Neutrophil (primary cell): ENCODE data around the gene ACTA2.

Experiments
- H3K27ac ChIP-seq: fragments of 200-600 bp; sonication (generic); 2 replicates; pipeline ENCODE4 v1.5.1; 2016; ENCODE audit warnings: mild to moderate bottlenecking, moderate library complexity
- H3K27me3 ChIP-seq: fragments of 200-600 bp; sonication (generic); 2 replicates; pipeline ENCODE4 v1.6.0; 2016; ENCODE audit warnings: mild to moderate bottlenecking
- H3K36me3 ChIP-seq: fragments of 200-600 bp; sonication (generic); 2 replicates; pipeline ENCODE4 v1.5.1; 2017
- H3K4me1 ChIP-seq, 2 experiments: fragments of 200-600 bp in 1 of 2; sonication (generic) in 1 of 2; 1 replicate in 1 of 2; 2 replicates in 1 of 2; pipeline versions ENCODE4 v1.5.1 to v1.6.1; 2013 to 2016; ENCODE audit warnings: low read depth in 1 of 2, low read length in 1 of 2, mild to moderate bottlenecking in 1 of 2, moderate library complexity in 1 of 2; ENCODE audit not compliant: control insufficient read depth in 1 of 2, insufficient read depth in 1 of 2
- H3K4me3 ChIP-seq, 2 experiments: fragments of 200-600 bp in 1 of 2; sonication (generic) in 1 of 2; 1 replicate in 1 of 2; 2 replicates in 1 of 2; pipeline ENCODE4 v1.5.1; 2013 to 2016; ENCODE audit warnings: low read depth in 1 of 2, low read length in 1 of 2, mild to moderate bottlenecking in 1 of 2, moderate library complexity in 1 of 2
- H3K9me3 ChIP-seq: fragments of 200-600 bp; sonication (generic); 2 replicates; pipeline ENCODE4 v1.5.1; 2016
- CTCF ChIP-seq: fragments of 200-600 bp; sonication (generic); IDR thresholded peaks from 2 replicates; pipeline ENCODE4 v1.5.1; 2016; ENCODE audit warnings: antibody characterized with exemption

Gene ACTA2

GRCh38 chr10:88952647-88953111, at the start of gene ACTA2:
Gene ACTA2, minus strand, starts transcription at chr10:88952773. Its CDS starts 3,843 bp downstream, at chr10:88948930.
- Histone ChIP-seq H3K4me1 (peaks cover 0 to 4% of the 10 kb centered on the region in 2 experiments), H3K9me3 (no peaks in the 10 kb centered on the region), H3K27ac (peak within 1 kb of the TSS; percentile 39), H3K36me3 (no peaks in the 10 kb centered on the region), H3K27me3 (no peaks in the 10 kb centered on the region), H3K4me3 (no peak within 1 kb of the TSS)
- no peak for TF ChIP-seq CTCF

- H3K36me3 ChIP-seq: peaks cover 27% of the 10 kb centered on the region
- peak overlapping the region; percentile 28 for H3K27ac ChIP-seq
- no peaks in the 10 kb centered on the region for H3K9me3 ChIP-seq
- no peak overlapping the region for H3K4me3 ChIP-seq
- no peaks in the 10 kb centered on the region for H3K27me3 ChIP-seq
- peaks cover 6 to 10% of the 10 kb centered on the region in 2 experiments for H3K4me1 ChIP-seq
- no peak for TF ChIP-seq CTCF
Measured at GRCh38 chr10:89001729-89002072, 49.1 kb upstream of the ACTA2 start.

- TF ChIP-seq CTCF: no peak
- Histone ChIP-seq H3K27me3 (no peaks in the 10 kb centered on the region), H3K9me3 (no peaks in the 10 kb centered on the region), H3K27ac (peak overlapping the region; percentile 28), H3K4me1 (peaks cover 12 to 15% of the 10 kb centered on the region in 2 experiments), H3K4me3 (no peak overlapping the region), H3K36me3 (peaks cover 27% of the 10 kb centered on the region)
Measured at GRCh38 chr10:89001024-89001728, 48.6 kb upstream of the ACTA2 start.

GRCh38 chr10:88999625-89000024, 47.1 kb upstream of the ACTA2 start:
- H3K36me3 ChIP-seq: peaks cover 20% of the 10 kb centered on the region
- no peak overlapping the region for H3K27ac ChIP-seq
- H3K4me1 ChIP-seq: peaks cover 13 to 28% of the 10 kb centered on the region in 2 experiments
- H3K9me3 ChIP-seq: no peaks in the 10 kb centered on the region
- TF ChIP-seq CTCF: no peak
- H3K27me3 ChIP-seq: no peaks in the 10 kb centered on the region
- no peak overlapping the region for H3K4me3 ChIP-seq

- no peaks in the 10 kb centered on the region for H3K36me3 ChIP-seq
- H3K4me1 ChIP-seq: peaks cover 36 to 51% of the 10 kb centered on the region in 2 experiments
- TF ChIP-seq CTCF: no peak
Measured at GRCh38 chr10:88996927-88997326, 44.4 kb upstream of the ACTA2 start.

More at GRCh38 chr10:88996927-88997326, 44.4 kb upstream of the ACTA2 start:
- Histone ChIP-seq H3K27ac (peak overlapping the region; percentile 72), H3K4me3 (no peak overlapping the region), H3K9me3 (no peaks in the 10 kb centered on the region), H3K27me3 (no peaks in the 10 kb centered on the region)
